GM21717 (cell line): ENCODE data around the gene KCTD16.

Source experiments
- ATAC-seq: cut with Tn5 transposase; IDR thresholded peaks from one replicate; pipeline ENCODE4 v1.9.1; 2021; ENCODE audit warnings: mild to moderate bottlenecking, moderate library complexity; ENCODE audit not compliant: unreplicated experiment

The KCTD16 gene

DNA sequence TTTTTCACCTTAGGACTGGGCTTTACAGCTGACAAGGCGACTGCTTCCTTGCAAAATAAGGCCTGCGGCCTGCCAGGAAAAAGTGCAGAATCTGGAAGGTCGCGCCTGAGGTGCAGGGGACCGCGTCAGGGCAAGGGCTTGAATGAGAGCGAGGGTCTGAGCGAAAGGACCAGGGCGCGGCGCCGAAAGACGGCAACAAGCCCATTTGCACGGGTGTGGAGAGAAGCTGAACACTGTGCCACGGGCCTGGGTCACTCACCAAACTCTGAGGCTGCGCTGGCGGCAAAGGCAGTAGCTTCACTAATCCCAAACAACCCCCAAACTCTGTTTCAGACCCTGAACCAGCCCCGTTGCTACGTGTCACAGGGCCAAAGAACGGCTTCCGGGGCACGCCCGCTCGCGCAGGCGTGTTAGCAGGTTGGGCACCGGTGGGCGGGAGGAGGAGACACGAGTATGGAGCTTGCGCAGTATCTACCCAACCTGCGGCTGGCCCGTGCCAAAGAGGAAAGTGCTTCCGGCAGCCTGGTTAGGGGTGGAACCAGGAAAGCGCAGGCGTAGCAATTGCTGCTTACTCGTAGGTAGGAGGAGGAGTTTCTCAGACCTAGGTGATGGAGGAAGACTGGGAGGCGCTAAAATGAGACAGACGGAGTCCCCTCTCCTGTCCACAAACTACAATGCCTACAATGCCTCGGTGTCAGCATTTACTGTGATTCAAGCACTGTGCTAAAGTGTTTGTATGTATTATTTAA, at the start of gene KCTD16, which contains the start of gene YIPF5:
Gene KCTD16, plus strand, starts transcription at position 598 of the 749 bp plus-strand sequence.
Gene YIPF5, minus strand, starts transcription at position 384 of the 749 bp plus-strand sequence. CDS start 704 bp downstream, outside the sequence.
- ATAC-seq, result peak; percentile 100

- no peak for ATAC-seq
Observed at GRCh38 chr5:144121577-144121976, 49.1 kb upstream of the KCTD16 start.

DNA sequence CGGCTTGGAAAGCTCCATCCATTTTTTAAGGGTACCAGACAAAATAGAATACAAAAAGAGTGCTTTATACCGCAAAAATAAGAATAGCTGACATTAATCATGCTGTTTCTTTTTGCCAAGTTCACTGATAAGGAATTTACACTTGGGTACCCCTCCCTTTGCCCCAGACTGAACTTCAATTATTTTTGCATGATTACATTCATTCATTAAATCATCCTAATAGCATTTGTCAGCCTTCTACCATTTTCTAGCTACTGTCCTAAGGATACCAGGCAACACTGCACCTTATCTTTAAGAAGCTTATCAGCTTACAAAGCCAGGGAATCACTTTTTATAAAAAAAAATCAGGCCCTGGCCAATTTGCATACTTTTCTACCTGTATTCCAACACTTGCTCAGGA, 48.6 kb upstream of the KCTD16 start:
- ATAC-seq, result no peak

DNA sequence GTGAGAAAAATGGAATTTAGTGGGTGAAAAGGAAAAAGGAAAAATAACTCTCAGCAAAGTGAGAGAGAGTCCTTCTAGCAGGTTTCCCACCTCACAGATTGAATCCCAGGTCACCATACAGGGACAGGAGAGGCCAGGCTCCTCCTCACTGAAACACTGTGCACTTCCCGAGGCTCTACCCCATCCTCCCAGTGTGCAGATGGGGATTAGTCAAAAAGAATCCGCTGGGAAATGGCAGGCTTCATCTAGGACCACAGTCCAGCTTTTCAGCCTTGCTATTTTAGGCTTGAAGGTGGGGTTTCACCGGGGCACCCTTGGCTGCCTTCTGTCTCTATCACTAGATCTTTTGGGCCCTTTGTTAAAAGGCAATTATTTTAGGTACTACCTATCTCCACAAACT, 48.0 kb upstream of the KCTD16 start:
- ATAC-seq, result no peak

DNA sequence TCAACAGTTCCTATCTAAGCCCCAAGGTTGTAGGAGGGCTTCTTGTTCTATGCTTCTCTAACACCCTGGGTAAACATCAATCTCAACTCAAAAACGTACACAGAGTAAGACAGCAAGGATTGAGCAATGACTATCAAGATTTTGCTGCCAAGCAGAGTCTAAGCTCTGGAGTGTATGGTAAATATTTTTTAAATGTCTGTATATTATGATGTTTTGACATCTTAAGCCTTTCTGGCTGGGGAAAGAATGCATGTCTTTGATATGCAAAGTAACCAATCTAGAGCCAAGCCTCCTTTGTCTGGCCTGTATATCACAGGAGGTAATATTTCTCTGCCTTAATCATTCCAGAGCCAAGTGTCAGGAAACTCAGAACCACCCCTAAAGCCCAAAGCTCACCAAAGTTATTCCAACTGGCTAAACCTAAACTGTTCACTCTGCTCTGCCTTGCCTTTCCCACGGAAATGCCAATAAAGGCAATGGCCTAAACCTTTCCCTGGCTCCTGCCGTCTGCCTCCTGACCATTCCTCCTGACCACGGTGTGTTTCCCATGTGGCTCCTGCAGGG, 45.4 kb upstream of the KCTD16 start:
- ATAC-seq, result no peak

- ATAC-seq, result no peak
Observed at GRCh38 chr5:144126707-144127106, 44.0 kb upstream of the KCTD16 start.

GRCh38 chr5:144128844-144129243, 41.8 kb upstream of the KCTD16 start:
- ATAC-seq, result no peak

DNA sequence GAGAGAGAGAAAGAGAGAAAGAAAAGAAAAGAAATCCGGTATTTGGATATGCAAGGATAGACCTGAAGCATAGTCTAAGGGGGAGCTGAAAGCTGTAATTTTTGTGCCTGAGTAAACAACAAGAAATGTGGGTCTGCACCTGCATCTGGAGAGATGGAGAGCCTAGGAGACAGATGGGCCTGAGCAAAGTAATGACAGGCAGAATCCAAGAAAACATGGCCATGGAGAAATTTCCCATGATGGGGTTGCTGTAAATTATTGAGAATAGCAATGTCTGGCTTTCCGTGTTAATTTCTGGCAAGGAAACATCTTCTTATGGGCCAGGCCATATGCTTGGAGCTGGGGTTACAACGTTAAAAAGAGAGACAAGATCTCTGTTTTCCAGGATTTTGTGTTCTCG, 40.4 kb upstream of the KCTD16 start:
- no peak for ATAC-seq

GRCh38 chr5:144131261-144131660, 39.4 kb upstream of the KCTD16 start:
- no peak for ATAC-seq

DNA sequence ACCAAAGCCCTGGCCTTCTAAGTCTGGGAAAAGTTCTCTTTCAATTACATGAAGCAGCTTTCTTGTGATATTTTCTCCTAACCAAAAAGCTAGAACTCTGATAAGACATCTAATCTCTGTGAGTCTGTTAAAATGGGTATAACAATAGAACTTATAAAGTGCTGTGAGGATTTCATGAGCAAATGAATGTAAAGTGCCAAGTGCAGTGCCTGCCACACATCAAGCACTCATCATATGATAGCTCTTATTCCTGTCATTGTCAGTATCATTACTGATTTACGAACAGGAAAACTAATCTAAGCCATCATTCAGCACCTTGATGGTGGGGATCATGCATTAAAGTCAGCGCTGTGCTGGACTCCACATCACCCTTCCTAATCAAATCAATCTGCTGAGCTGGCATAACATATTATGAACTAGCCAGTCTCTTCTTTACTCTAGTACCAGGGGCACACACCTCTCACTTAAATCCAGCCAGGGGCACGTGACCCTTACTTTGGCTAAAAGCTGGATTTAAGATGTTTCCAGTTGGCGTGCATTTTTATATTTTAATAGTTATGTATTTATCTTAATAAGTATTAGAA, 37.5 kb upstream of the KCTD16 start:
- no peak for ATAC-seq

GRCh38 chr5:144134194-144134826, 36.4 kb upstream of the KCTD16 start:
- ATAC-seq, result no peak

DNA sequence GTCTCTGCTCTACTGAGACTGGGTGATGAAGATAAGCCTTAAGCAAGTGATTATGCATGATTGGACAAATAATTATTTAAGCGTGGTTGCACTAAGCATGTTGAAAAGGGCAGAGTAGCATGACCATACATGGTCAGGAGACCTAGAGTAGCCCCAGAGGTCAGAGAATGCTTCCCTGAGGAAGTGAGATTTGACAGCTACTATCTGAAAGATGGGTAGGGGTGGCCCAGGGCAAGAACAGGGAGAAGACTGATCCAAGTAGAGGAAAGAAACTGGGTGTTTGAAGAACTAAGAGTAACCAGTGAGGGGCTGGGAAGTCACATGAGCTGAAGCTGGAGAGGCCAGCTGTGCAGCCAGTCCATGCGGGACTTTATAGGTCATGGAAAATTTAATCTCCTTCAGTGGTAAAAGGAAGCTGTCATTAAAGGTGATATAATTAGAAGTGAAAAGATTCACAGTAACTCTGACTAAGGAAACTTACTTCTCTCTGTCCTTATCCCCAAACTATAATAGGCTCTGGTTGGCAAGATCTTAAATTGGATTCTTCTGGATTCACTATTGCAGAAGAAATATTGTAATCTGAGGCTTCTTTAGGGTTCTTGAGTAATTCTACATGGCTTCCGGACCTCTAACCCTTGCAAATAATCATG, 35.4 kb upstream of the KCTD16 start:
- no peak for ATAC-seq

- ATAC-seq, result no peak
Observed at GRCh38 chr5:144139586-144139985, 31.1 kb upstream of the KCTD16 start.

GRCh38 chr5:144141585-144141984, 29.1 kb upstream of the KCTD16 start:
- ATAC-seq, result peak; percentile 13

DNA sequence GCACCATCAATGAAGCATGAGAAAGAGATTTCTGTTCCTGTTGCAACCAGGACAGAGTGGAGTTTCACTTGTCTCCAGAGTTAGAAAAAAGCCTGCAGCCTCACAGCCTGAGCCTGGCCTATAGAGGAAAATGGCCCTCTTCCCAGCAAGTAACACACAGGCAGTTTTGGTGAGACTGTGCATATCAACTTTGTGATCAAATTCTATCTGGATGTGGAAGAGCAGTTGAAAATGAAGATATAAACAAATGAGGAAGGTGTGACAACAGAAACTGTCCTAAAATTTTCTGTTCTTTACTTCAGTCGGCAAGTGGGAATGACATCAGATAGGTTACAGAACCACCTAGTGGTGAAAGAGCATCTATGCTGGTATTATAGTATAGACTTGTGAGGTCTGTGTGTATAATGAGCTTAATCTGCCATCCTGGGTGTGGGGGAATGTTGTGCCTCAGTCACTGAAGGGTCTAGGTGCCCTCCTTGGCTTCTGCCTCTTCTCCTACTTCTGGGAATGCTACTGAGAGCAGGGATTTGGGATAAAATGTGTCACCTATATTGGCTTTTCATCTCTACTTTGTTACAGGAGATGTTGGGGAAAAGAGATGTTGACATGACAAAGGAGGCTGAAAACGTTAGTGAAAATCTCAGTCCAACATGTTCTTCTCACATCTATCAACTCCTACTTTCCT, 28.4 kb upstream of the KCTD16 start:
- ATAC-seq, result peak; percentile 99

- no peak for ATAC-seq
Observed at GRCh38 chr5:144142824-144143162, 27.9 kb upstream of the KCTD16 start.

- no peak for ATAC-seq
Observed at GRCh38 chr5:144143625-144144024, 27.0 kb upstream of the KCTD16 start.

DNA sequence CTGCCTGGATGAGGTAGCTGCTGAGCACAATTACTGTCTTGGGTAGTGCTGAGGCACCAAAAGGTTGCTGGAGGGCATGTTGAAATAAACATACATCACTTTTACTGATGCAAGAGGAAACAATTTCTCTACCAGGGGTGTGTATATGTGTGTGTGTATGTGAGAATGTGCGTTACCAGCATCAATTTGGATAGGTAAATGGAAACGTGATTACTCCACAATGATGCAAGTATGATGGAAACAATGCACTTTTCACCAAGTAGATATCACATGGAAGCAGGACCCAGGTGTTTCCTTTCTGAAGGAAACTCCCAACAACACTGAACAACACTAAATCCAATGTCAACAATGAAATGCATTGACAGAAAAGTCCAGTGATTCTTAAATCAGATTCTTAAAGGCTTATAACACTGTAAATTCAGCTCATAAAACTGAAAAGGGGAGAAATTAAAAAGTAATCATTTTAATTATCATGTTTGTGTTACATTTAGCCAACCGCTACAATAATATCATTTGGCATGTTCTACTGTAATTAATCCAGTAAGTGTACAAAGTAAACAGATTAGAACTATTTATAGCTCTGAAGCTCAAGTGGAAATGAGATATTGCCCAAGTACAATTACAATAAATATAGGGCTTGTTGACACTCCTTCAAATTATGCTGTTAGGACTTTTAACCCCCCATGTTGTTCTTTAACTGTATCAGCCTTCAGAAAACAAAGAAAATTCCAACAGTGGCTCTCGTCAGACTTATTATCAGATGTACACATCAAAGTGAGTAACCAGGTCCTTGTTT, 25.5 kb upstream of the KCTD16 start:
- ATAC-seq, result no peak

DNA sequence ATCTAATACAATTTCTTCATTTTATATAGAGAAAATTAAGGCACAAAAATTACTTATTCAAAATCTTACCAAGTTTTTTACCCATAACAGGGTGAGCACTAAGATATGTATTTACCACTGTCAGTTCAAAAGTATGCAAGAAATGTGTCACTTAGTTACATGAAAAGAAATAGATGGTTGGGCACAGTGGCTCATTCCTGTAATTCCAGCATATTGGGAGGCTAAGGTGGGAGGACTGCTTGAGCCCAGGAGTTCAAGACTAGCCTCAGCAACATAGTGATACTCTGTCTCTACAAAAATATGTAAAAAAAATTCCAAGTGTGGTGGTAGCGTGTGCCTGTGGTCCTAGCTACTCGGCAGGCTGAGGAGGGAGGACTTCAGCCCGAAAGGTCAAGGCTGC, 19.6 kb upstream of the KCTD16 start:
- ATAC-seq, result no peak

GRCh38 chr5:144156767-144157171, 13.9 kb upstream of the KCTD16 start:
- no peak for ATAC-seq
